HG02588 (cell line): ENCODE results near the gene OGFOD1.

Source experiments
- ATAC-seq: cut with Tn5 transposase; IDR thresholded peaks from one replicate; pipeline ENCODE4 v1.9.1; 2021; ENCODE audit warnings: mild to moderate bottlenecking, moderate library complexity; ENCODE audit not compliant: unreplicated experiment

The OGFOD1 gene

DNA sequence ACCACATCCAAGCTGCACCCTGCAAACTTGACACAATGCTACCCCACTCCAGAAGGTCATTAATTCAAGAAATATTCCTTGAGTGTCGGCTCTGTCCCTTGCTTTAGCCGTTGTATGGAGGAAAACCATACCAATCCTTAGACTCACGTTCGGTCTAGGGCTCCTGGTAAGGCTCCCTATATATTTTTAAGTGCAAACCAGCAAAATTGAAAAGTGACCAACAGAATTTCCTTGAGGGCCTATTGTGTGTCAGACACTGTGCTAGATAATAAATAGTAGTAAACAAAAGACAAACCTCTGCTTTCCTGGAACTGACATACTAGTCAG, 68.9 kb downstream of the OGFOD1 start:
- ATAC-seq, result no peak

GRCh38 chr16:56525236-56525635, 73.9 kb downstream of the OGFOD1 start:
- no peak for ATAC-seq
